Measurements from ENCODE around the gene CEP19. TPM values are rescaled to one million over a fixed set of nuclear protein-coding genes. Genes with fewer than 3 reads are reported as not detected.

Gene CEP19
- total RNA-seq, 4 donors from 2014 or later: 0.62 to 4.1 (median 1.4) TPM

DNA sequence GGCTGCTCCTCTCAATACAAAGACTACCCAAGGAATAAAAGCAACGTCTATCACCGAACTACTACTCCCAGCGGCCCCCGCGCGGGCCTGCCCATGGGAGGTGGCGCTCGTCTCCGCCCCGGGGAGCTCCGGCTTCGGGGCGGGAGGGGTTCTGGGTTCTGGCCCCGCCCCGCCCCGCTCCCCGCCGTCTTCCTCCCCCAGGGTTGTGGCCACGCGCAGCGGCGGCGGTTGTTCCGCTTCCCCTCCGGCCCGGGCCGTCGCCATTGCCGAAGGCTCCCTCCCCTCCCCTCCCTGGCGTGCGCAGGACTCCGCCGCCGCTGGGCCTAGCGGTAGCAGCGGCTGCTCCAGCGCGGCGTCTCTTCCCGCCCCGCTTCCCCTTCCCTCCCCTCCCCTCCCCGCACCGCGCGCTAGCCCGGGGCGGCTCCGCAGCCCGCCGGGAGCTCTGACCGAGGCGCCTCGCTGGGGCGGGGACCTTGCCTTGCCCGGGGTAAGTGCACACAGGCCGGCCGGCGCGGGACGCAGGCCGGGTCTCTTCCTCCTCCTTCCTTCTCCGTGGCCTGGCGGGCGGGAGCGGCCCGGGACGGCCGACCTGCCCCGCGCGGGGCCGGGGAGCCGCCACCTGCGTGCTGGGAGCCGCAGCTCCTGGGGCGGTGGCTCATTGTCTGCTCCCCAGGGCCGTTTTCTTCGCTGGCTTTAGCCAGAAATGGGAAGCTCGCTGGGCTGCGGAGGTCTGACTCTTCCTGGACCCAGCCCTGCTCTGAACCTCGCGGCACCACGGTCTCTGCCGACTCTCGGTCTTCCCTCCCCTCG is 27.8 kb upstream of the CEP19 start, which contains the start of gene PAK2:
Gene PAK2 (plus strand): TSS at position 187 of the 810 bp plus-strand sequence. CDS start 42,790 bp downstream, outside the sequence.
- H3K4me1 ChIP-seq: peaks cover 14 to 20% of the 10 kb centered on the region in 2 donors
- peak; percentile 82 to 83 for ATAC-seq
- TF ChIP-seq POLR2A (IDR thresholded peaks at IDR 0.05): peak; percentile 74 to 76
- TF ChIP-seq, protein P1, sequence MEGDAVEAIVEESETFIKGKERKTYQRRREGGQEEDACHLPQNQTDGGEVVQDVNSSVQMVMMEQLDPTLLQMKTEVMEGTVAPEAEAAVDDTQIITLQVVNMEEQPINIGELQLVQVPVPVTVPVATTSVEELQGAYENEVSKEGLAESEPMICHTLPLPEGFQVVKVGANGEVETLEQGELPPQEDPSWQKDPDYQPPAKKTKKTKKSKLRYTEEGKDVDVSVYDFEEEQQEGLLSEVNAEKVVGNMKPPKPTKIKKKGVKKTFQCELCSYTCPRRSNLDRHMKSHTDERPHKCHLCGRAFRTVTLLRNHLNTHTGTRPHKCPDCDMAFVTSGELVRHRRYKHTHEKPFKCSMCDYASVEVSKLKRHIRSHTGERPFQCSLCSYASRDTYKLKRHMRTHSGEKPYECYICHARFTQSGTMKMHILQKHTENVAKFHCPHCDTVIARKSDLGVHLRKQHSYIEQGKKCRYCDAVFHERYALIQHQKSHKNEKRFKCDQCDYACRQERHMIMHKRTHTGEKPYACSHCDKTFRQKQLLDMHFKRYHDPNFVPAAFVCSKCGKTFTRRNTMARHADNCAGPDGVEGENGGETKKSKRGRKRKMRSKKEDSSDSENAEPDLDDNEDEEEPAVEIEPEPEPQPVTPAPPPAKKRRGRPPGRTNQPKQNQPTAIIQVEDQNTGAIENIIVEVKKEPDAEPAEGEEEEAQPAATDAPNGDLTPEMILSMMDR (IDR thresholded peaks at IDR 0.05 in 4 of 5, conservative IDR thresholded peaks at IDR 0.05 in 1 of 5): peak in 2 of 5 experiments; percentile 12 to 27
- intact Hi-C loops (cut with DNase I; ENCODE audit: low total_unique reads) (loop anchor here (1.0 to 5.0 kb wide), 4 partner anchors 28 to 453 kb away; partner anchors contain the start of genes CEP19, NCBP2, PCYT1A and PIGX), in situ Hi-C loops (cut with MboI; ENCODE audit: low sequenced_read_pairs in 4 of 4) (loop anchor here in 2 of 4 donors (10.0 kb wide), 2 partner anchors 55 to 205 kb away; partner anchors contain the start of gene NCBP2 (in 1 of the 2))
- no peaks in the 10 kb centered on the region for H3K27me3 ChIP-seq
- H3K27ac ChIP-seq: peak within 1 kb of the TSS; percentile 87 to 98 (median 94)
- peak within 1 kb of the TSS; percentile 65 to 86 (median 75) for H3K4me3 ChIP-seq
- H3K9me3 ChIP-seq: no peaks in the 10 kb centered on the region
- H3K36me3 ChIP-seq: no peaks in the 10 kb centered on the region
- peak; percentile 87 to 90 for DNase-seq

DNA sequence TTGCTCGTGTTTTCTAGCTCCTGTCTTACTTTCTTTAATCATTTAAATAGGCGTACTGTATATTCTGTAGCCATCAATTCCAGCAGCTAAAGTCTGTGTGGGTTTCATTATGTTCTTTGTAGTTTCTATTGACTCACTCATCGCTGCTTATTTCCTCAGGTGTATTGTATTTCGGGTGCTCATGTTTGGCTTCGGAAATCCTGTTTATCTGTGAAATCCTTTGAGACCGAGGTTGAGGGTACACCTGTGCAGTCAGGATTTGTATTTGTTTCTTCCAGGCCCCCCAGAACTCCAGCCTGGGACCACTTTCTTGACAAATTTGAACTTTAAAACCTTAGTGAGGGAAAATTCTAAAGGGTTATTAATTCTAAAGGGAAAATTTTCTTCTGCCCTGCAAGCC is 25.6 kb upstream of the CEP19 start:
- no peak for ATAC-seq
- Histone ChIP-seq H3K27me3 (no peaks in the 10 kb centered on the region), H3K4me1 (peaks cover 14 to 20% of the 10 kb centered on the region in 2 donors), H3K9me3 (no peaks in the 10 kb centered on the region), H3K4me3 (no peak overlapping the region), H3K36me3 (no peaks in the 10 kb centered on the region), H3K27ac (no peak overlapping the region)
- intact Hi-C loops (cut with DNase I; ENCODE audit: low total_unique reads) (no loop called here), in situ Hi-C loops (cut with MboI; ENCODE audit: low sequenced_read_pairs in 4 of 4) (loop anchor here in 1 of 4 donors (10.0 kb wide), 1 partner anchor 207 kb away; the partner anchor contains the start of gene NCBP2)
- no peak for TF ChIP-seq POLR2A (IDR thresholded peaks at IDR 0.05)
- TF ChIP-seq, protein P1 (IDR thresholded peaks at IDR 0.05 in 4 of 5, conservative IDR thresholded peaks at IDR 0.05 in 1 of 5): no peak
- DNase-seq: no peak

DNA sequence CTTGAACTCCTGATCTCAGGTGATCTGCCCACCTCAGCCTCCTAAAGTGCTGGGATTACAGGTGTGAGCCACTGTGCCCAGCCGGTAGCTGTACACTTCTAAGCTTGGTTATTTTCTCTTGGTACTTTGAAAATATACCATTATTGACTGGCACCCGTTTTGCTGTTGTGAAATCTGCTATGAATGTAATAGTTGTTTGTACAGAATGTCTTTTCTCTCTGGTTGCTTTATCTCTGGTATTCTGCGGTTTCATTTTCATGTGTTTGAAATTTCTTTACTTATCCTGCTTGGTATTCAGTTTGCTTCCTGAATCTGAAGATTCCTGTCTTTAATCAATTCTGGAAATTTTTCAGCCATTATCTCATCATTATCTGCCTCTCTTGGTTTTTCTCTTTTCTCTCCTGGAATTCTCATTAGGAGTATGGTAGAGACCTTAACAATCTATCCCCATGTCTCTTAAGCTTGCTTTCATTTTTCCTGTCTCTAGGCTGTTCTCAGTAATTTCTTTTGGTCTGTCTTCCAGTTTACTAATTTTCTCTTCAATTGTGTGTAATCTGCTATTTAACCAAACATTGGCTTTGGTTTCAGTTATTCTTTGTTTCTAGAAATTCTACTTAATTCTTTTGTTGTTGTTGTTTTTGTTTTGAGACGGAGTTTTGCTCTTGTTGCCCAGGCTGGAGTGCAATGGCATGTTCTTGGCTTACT is 24.8 kb upstream of the CEP19 start:
- H3K9me3 ChIP-seq: no peaks in the 10 kb centered on the region
- intact Hi-C loops (cut with DNase I; ENCODE audit: low total_unique reads) (no loop called here), in situ Hi-C loops (cut with MboI; ENCODE audit: low sequenced_read_pairs in 4 of 4) (loop anchor here in 1 of 4 donors (10.0 kb wide), 1 partner anchor 208 kb away; the partner anchor contains the start of gene NCBP2)
- H3K27ac ChIP-seq: no peak overlapping the region
- no peaks in the 10 kb centered on the region for H3K36me3 ChIP-seq
- no peaks in the 10 kb centered on the region for H3K27me3 ChIP-seq
- H3K4me3 ChIP-seq: no peak overlapping the region
- no peak for TF ChIP-seq POLR2A (IDR thresholded peaks at IDR 0.05)
- TF ChIP-seq, protein P1 (IDR thresholded peaks at IDR 0.05 in 4 of 5, conservative IDR thresholded peaks at IDR 0.05 in 1 of 5): no peak
- DNase-seq (no peak), ATAC-seq (no peak)
- H3K4me1 ChIP-seq: peaks cover 10 to 15% of the 10 kb centered on the region in 2 donors

DNA sequence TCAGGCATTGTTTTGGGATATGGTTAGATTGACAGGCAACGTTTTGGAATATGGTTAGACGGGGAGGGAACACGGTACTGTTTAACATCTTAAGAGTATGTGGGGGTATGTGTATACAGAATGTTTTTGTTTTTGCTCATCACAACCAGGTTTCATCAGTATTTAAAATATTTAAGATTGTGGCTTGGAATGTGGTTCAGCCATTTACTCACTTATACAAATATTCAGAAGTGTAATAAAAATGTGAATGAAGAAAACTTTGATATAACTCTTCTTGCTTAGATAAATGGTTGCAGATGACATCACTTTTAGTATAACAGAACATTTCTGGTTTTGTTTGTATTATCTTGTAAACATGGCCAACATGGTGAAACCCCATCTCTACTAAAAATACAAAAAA is 23.7 kb upstream of the CEP19 start:
- Histone ChIP-seq H3K4me1 (peaks cover 0 to 5% of the 10 kb centered on the region in 2 donors), H3K27ac (no peak overlapping the region), H3K27me3 (no peaks in the 10 kb centered on the region), H3K36me3 (no peaks in the 10 kb centered on the region), H3K9me3 (no peaks in the 10 kb centered on the region), H3K4me3 (no peak overlapping the region)
- ATAC-seq: no peak
- in situ Hi-C loops (cut with MboI; ENCODE audit: low sequenced_read_pairs in 4 of 4) (loop anchor here in 1 of 4 donors (10.0 kb wide), 1 partner anchor 209 kb away; the partner anchor contains the start of gene NCBP2), intact Hi-C loops (cut with DNase I; ENCODE audit: low total_unique reads) (no loop called here)
- no peak for TF ChIP-seq POLR2A (IDR thresholded peaks at IDR 0.05)
- TF ChIP-seq, protein P1 (IDR thresholded peaks at IDR 0.05 in 4 of 5, conservative IDR thresholded peaks at IDR 0.05 in 1 of 5): no peak
- DNase-seq: no peak

All from gastrocnemius medialis (tissue), 4 donors.